GM13977 (cell line): ENCODE measurements around the gene CAVIN2.

ENCODE experiments used
- DNase-seq: peaks from one replicate; pipeline ENCODE4 v3.0.0; 2012; ENCODE audit warnings: low spot score
- CTCF ChIP-seq: IDR thresholded peaks from 2 replicates; pipeline ENCODE4 v1.5.1; 2012; ENCODE audit warnings: mild to moderate bottlenecking, control low read depth; ENCODE audit not compliant: insufficient read depth; ENCODE audit errors: extremely low read depth, missing control alignments
- in situ Hi-C: fragments of 300-500 bp; cut with MboI; formaldehyde crosslinking; loops from one replicate; pipeline ENCODE4 v1.12.0; 2022; ENCODE audit warnings: low sequenced_read_pairs, low pct_unique_long_range_greater_than_20kb, mixed read lengths, inconsistent platforms; ENCODE audit not compliant: unreplicated experiment

Gene CAVIN2

GRCh38 chr2:191835539-191836350 is 11.1 kb downstream of the CAVIN2 start:
- no peak for TF ChIP-seq CTCF
- no peak for DNase-seq
- in situ Hi-C loops: no loop called here

GRCh38 chr2:191835100-191835499 is 11.8 kb downstream of the CAVIN2 start:
- no peak for TF ChIP-seq CTCF
- in situ Hi-C loops: no loop called here
- no peak for DNase-seq

- no peak for DNase-seq
- TF ChIP-seq CTCF: no peak
- in situ Hi-C loops: no loop called here
Observed at GRCh38 chr2:191833356-191833755, 13.5 kb downstream of the CAVIN2 start.

- TF ChIP-seq CTCF: no peak
- in situ Hi-C loops: no loop called here
- no peak for DNase-seq
Observed at GRCh38 chr2:191832668-191833067, 14.2 kb downstream of the CAVIN2 start.

- TF ChIP-seq CTCF: no peak
- in situ Hi-C loops: no loop called here
- no peak for DNase-seq
Observed at GRCh38 chr2:191831410-191831994, 15.4 kb downstream of the CAVIN2 start.

- in situ Hi-C loops: loop anchor here (25.0 kb wide), 1 partner anchor 338 kb away; no protein-coding TSS in a partner anchor
- DNase-seq: no peak
- TF ChIP-seq CTCF: no peak
Observed at GRCh38 chr2:191824398-191824797, 22.5 kb downstream of the CAVIN2 start.
